HCT116 (cell line): ENCODE measurements around the gene BHMT. TPM values are rescaled to one million over a fixed set of nuclear protein-coding genes. Genes with fewer than 3 reads are reported as not detected.

Experiments
- ATAC-seq: fragments of 200-7000 bp; cut with Tn5 transposase; 2 replicates; pipeline ENCODE4 v1.9.1; 2020; ENCODE audit warnings: mild to moderate bottlenecking, moderate library complexity
- BruUV-seq: library from RNA; stranded (reverse); fragments of 400-500 nt; replicated peaks from 2 replicates; lab custom pipeline; 2021; lab: Mats Ljungman, UMichigan
- CTCF ChIA-PET: fragments of 300-600 bp; sonication (Branson Sonifier 250); formaldehyde crosslinking; loops from one replicate; lab custom pipeline; 2021; ENCODE audit warnings: antibody characterized with exemption; lab: Charles Lee
- POLR2A ChIA-PET: fragments of 300-600, 350-600 bp; sonication (Branson Sonifier 250); formaldehyde crosslinking; loops from one replicate; lab custom pipeline; 2021; ENCODE audit warnings: antibody characterized with exemption; lab: Charles Lee
- RAD21 ChIA-PET, 2 experiments: fragments of 300-600 bp; sonication (Branson Sonifier 250); formaldehyde crosslinking; loops; one replicate each; lab custom pipeline; 2023; ENCODE audit warnings: low total read pairs in 2 of 2; ENCODE audit not compliant: uncharacterized antibody in 2 of 2, unreplicated experiment in 2 of 2, low non-redundant PET in 1 of 2; lab: Charles Lee
- DNase-seq: peaks from one replicate; pipeline ENCODE4 v3.0.0-alpha.2; 2010; ENCODE audit warnings: low read depth, low spot score
- H2AFZ ChIP-seq: fragments of 200-600 bp; shearing (Covaris generic), sonication (generic); 2 replicates; pipeline ENCODE4 v1.6.1; 2017; ENCODE audit warnings: low read depth, mixed run types, mixed read lengths, antibody characterized with exemption, low read length; ENCODE audit not compliant: poor library complexity, severe bottlenecking
- H3K27ac ChIP-seq: 2 replicates; pipeline ENCODE4 v1.5.1; 2012; ENCODE audit warnings: low read depth, low read length
- H3K27me3 ChIP-seq: fragments of 200-600 bp; sonication (generic); 2 replicates; pipeline ENCODE4 v1.6.1; 2016; ENCODE audit warnings: mixed run types, low read length, mixed read lengths; ENCODE audit not compliant: insufficient read depth
- H3K36me3 ChIP-seq, 2 experiments: fragments of 200-500 bp in 1 of 2; fragments of 200-600 bp in 1 of 2; sonication (Bioruptor generic) in 1 of 2; sonication (generic) in 1 of 2; 2 replicates each; pipeline versions ENCODE4 v1.5.1 to v1.6.1; 2014 to 2016; ENCODE audit warnings: low read length in 2 of 2, inconsistent platforms in 1 of 2, mixed read lengths in 1 of 2, mixed run types in 1 of 2; ENCODE audit not compliant: insufficient read depth in 2 of 2, control insufficient read depth in 1 of 2
- H3K4me1 ChIP-seq, 2 experiments: fragments of 200-600 bp in 1 of 2; sonication (generic) in 1 of 2; 2 replicates each; pipeline versions ENCODE4 v1.5.1 to v1.6.1; 2012 to 2017; ENCODE audit warnings: low read length in 2 of 2, inconsistent platforms in 1 of 2, mild to moderate bottlenecking in 1 of 2, mixed read lengths in 1 of 2, mixed run types in 1 of 2, moderate library complexity in 1 of 2; ENCODE audit not compliant: insufficient read depth in 2 of 2, control insufficient read depth in 1 of 2
- H3K4me2 ChIP-seq: fragments of 200-600 bp; sonication (generic); 2 replicates; pipeline ENCODE4 v1.6.1; 2017; ENCODE audit warnings: mixed run types, low read length, mixed read lengths
- H3K4me3 ChIP-seq, 2 experiments: fragments of 200-600 bp in 1 of 2; sonication (generic) in 1 of 2; replicated peaks in 1 of 2; 2 replicates each; pipeline ENCODE4 v1.5.1; 2011 to 2016; ENCODE audit warnings: low read length in 2 of 2, control low read depth in 1 of 2, low read depth in 1 of 2, mild to moderate bottlenecking in 1 of 2, mixed read lengths in 1 of 2, mixed run types in 1 of 2
- H3K79me2 ChIP-seq: fragments of 200-600 bp; sonication (generic); 2 replicates; pipeline ENCODE4 v1.6.1; 2017; ENCODE audit warnings: mild to moderate bottlenecking, mixed run types, low read length, moderate library complexity, mixed read lengths; ENCODE audit not compliant: insufficient read depth
- H3K9ac ChIP-seq: fragments of 200-600 bp; sonication (generic); 2 replicates; pipeline ENCODE4 v1.6.1; 2016; ENCODE audit warnings: low read length, mixed read lengths
- H3K9me2 ChIP-seq: fragments of 200-600 bp; sonication (generic), shearing (Covaris generic); 2 replicates; pipeline ENCODE4 v1.6.1; 2017; ENCODE audit warnings: mixed run types, mild to moderate bottlenecking, moderate library complexity; ENCODE audit not compliant: insufficient read depth
- H3K9me3 ChIP-seq, 2 experiments: fragments of 200-500 bp in 1 of 2; fragments of 200-600 bp in 1 of 2; sonication (Bioruptor generic) in 1 of 2; sonication (generic) in 1 of 2; 2 replicates each; pipeline ENCODE4 v1.6.1; 2014 to 2017; ENCODE audit warnings: low read length in 2 of 2, mixed read lengths in 2 of 2, inconsistent platforms in 1 of 2, low read depth in 1 of 2, mild to moderate bottlenecking in 1 of 2, mixed run types in 1 of 2, moderate library complexity in 1 of 2; ENCODE audit not compliant: control insufficient read depth in 1 of 2, insufficient read depth in 1 of 2
- H4K20me1 ChIP-seq: fragments of 200-600 bp; sonication (generic), shearing (Covaris generic); 2 replicates; pipeline ENCODE4 v1.6.1; 2017; ENCODE audit warnings: mixed run types, mild to moderate bottlenecking, moderate library complexity; ENCODE audit not compliant: insufficient read depth
- CBX3 ChIP-seq: IDR thresholded peaks from 2 replicates; pipeline ENCODE4 v1.6.1; 2012; ENCODE audit warnings: low read depth
- EGR1 ChIP-seq: IDR thresholded peaks from 2 replicates; pipeline ENCODE4 v1.6.1; 2012; ENCODE audit warnings: low read depth
- ELF1 ChIP-seq: IDR thresholded peaks from 2 replicates; pipeline ENCODE4 v1.6.1; 2012; ENCODE audit warnings: low read depth, borderline replicate concordance
- EZH2 ChIP-seq: fragments of 200-600 bp; sonication (generic); IDR thresholded peaks from 2 replicates; pipeline ENCODE4 v1.6.1; 2017; ENCODE audit warnings: antibody characterized with exemption, mixed run types
- EZH2phosphoT487 ChIP-seq: fragments of 200-600 bp; IDR thresholded peaks from 2 replicates; pipeline ENCODE4 v1.6.1; 2018; ENCODE audit warnings: antibody characterized with exemption, borderline replicate concordance
- FOSL1 ChIP-seq: IDR thresholded peaks from 2 replicates; pipeline ENCODE4 v1.6.1; 2012; ENCODE audit warnings: low read depth
- JUND ChIP-seq: IDR thresholded peaks from 2 replicates; pipeline ENCODE4 v1.6.1; 2012
- POLR2AphosphoS5 ChIP-seq: IDR thresholded peaks from 2 replicates; pipeline ENCODE4 v1.6.1; 2011; ENCODE audit warnings: mild to moderate bottlenecking, low read depth, low read length, moderate library complexity
- SRF ChIP-seq: IDR thresholded peaks from 2 replicates; pipeline ENCODE4 v1.6.1; 2012; ENCODE audit warnings: low read depth
- TCF7L2 ChIP-seq: IDR thresholded peaks from 2 replicates; pipeline ENCODE4 v1.7.0; 2011; ENCODE audit warnings: borderline replicate concordance, inconsistent platforms; ENCODE audit not compliant: insufficient read depth, insufficient read length; ENCODE audit errors: extremely low read depth
- ZNF274 ChIP-seq: fragments of 200-500 bp; sonication (Bioruptor generic); IDR thresholded peaks from 2 replicates; pipeline ENCODE4 v1.6.1; 2014; ENCODE audit warnings: mild to moderate bottlenecking, low read depth, low read length, inconsistent platforms
- intact Hi-C: fragments of 100-400 bp; cut with micrococcal nuclease; formaldehyde crosslinking; loops from 2 replicates; pipeline ENCODE4 v1.10.0; 2022
- total RNA-seq: library from RNA; stranded (reverse); gene quantifications from one replicate; pipeline ENCODE4 v1.2.1, GENCODE V29; 2021; ENCODE audit not compliant: unreplicated experiment
- TF ChIP-seq, protein P1 (sequence below): IDR thresholded peaks from 2 replicates; pipeline ENCODE4 v1.6.1; 2012
- TF ChIP-seq, protein P2 (sequence below): IDR thresholded peaks from 2 replicates; pipeline ENCODE4 v1.6.1; 2011; ENCODE audit warnings: mild to moderate bottlenecking, low read length, moderate library complexity; ENCODE audit not compliant: insufficient replicate concordance; ENCODE audit errors: extremely low read depth
- TF ChIP-seq, protein P3 (sequence below): IDR thresholded peaks from 2 replicates; pipeline ENCODE4 v1.6.1; 2012
- TF ChIP-seq, protein P4 (sequence below), 3 experiments: fragments of 200-600 bp in 1 of 3; sonication (generic) in 1 of 3; IDR thresholded peaks in 2 of 3; conservative IDR thresholded peaks in 1 of 3; 2 replicates each; pipeline ENCODE4 v1.5.1; 2012 to 2017; ENCODE audit warnings: low read depth in 2 of 3, low read length in 2 of 3, antibody characterized with exemption in 1 of 3, borderline replicate concordance in 1 of 3, control low read depth in 1 of 3, mild to moderate bottlenecking in 1 of 3, mixed read lengths in 1 of 3, mixed run types in 1 of 3, moderate library complexity in 1 of 3; ENCODE audit not compliant: insufficient read depth in 1 of 3

The BHMT gene
- total RNA-seq, 1 experiment from 2014 or later, result 0.44 TPM

DNA sequence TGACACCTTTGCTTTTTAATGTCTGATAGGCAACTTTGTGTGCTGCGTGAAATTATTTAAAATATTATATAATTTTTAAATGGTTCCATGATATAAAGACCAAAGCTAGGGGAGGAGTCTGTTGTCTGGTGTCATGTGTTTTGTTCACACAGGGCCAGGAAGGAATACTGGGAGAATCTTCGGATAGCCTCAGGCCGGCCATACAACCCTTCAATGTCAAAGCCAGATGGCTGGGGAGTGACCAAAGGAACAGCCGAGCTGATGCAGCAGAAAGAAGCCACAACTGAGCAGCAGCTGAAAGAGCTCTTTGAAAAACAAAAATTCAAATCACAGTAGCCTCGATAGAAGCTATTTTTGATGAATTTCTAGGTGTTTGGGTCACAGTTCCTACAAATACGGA, 19.2 kb downstream of the BHMT start:
- H3K27me3 ChIP-seq, result no peaks in the 10 kb centered on the region
- H2AFZ ChIP-seq, result no peak overlapping the region
- BruUV-seq, result no TSS peak
- peaks cover 5 to 16% of the 10 kb centered on the region in 2 experiments; a peak in 3 of 4 replicates for H3K4me1 ChIP-seq
- intact Hi-C loops, result loop anchor here (5.0 to 10.0 kb wide), 2 partner anchors 233 to 724 kb away; no protein-coding TSS in a partner anchor
- POLR2A ChIA-PET, result no interaction called here
- CTCF ChIA-PET, result interaction anchor here (12.7 kb wide), 1 partner anchor 107 kb away, joined by 373 read pairs; no protein-coding TSS in a partner anchor
- no peak for DNase-seq
- TF ChIP-seq EZH2phosphoT487, result no peak
- no peak for TF ChIP-seq ELF1
- no peak for TF ChIP-seq EGR1
- no peak for TF ChIP-seq TCF7L2
- TF ChIP-seq FOSL1, result no peak
- TF ChIP-seq, protein P1, sequence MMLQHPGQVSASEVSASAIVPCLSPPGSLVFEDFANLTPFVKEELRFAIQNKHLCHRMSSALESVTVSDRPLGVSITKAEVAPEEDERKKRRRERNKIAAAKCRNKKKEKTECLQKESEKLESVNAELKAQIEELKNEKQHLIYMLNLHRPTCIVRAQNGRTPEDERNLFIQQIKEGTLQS, result no peak
- TF ChIP-seq CBX3, result no peak
- TF ChIP-seq EZH2, result no peak
- no peak for TF ChIP-seq JUND
- TF ChIP-seq SRF, result no peak
- TF ChIP-seq, protein P2, sequence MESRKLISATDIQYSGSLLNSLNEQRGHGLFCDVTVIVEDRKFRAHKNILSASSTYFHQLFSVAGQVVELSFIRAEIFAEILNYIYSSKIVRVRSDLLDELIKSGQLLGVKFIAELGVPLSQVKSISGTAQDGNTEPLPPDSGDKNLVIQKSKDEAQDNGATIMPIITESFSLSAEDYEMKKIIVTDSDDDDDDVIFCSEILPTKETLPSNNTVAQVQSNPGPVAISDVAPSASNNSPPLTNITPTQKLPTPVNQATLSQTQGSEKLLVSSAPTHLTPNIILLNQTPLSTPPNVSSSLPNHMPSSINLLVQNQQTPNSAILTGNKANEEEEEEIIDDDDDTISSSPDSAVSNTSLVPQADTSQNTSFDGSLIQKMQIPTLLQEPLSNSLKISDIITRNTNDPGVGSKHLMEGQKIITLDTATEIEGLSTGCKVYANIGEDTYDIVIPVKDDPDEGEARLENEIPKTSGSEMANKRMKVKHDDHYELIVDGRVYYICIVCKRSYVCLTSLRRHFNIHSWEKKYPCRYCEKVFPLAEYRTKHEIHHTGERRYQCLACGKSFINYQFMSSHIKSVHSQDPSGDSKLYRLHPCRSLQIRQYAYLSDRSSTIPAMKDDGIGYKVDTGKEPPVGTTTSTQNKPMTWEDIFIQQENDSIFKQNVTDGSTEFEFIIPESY, result no peak
- no peak for TF ChIP-seq ZNF274
- TF ChIP-seq, protein P3, sequence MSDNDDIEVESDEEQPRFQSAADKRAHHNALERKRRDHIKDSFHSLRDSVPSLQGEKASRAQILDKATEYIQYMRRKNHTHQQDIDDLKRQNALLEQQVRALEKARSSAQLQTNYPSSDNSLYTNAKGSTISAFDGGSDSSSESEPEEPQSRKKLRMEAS, result no peak
- TF ChIP-seq POLR2AphosphoS5, result no peak
- TF ChIP-seq, protein P4, sequence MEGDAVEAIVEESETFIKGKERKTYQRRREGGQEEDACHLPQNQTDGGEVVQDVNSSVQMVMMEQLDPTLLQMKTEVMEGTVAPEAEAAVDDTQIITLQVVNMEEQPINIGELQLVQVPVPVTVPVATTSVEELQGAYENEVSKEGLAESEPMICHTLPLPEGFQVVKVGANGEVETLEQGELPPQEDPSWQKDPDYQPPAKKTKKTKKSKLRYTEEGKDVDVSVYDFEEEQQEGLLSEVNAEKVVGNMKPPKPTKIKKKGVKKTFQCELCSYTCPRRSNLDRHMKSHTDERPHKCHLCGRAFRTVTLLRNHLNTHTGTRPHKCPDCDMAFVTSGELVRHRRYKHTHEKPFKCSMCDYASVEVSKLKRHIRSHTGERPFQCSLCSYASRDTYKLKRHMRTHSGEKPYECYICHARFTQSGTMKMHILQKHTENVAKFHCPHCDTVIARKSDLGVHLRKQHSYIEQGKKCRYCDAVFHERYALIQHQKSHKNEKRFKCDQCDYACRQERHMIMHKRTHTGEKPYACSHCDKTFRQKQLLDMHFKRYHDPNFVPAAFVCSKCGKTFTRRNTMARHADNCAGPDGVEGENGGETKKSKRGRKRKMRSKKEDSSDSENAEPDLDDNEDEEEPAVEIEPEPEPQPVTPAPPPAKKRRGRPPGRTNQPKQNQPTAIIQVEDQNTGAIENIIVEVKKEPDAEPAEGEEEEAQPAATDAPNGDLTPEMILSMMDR (IDR thresholded peaks at IDR 0.05 in 2 of 3, conservative IDR thresholded peaks at IDR 0.05 in 1 of 3; ENCODE audit: borderline replicate concordance in 1 of 3, insufficient read depth in 1 of 3, low read depth in 2 of 3, low read length in 2 of 3), result no peak
- RAD21 ChIA-PET, result interaction anchor here in 1 of 2 experiments (0.7 kb wide), 1 partner anchor 106 kb away, joined by 3 read pairs; no protein-coding TSS in a partner anchor
- no peaks in the 10 kb centered on the region for H3K79me2 ChIP-seq
- H3K9me2 ChIP-seq, result no peaks in the 10 kb centered on the region
- H3K4me2 ChIP-seq, result no peak overlapping the region
- no peak for ATAC-seq
- H3K9ac ChIP-seq, result no peak overlapping the region
- no peaks in the 10 kb centered on the region for H3K9me3 ChIP-seq
- no peak overlapping the region for H3K4me3 ChIP-seq
- no peaks in the 10 kb centered on the region for H4K20me1 ChIP-seq
- no peaks in the 10 kb centered on the region for H3K36me3 ChIP-seq
- no peak overlapping the region for H3K27ac ChIP-seq
